ENCODE measurements around the gene TXLNB. TPM values are rescaled to one million over a fixed set of nuclear protein-coding genes. Genes with fewer than 3 reads are reported as not detected.

The TXLNB gene
- total RNA-seq, 1 experiment from 2014 or later = 0.15 TPM

GRCh38 chr6:139219271-139219729 is 72.5 kb downstream of the TXLNB start (continued):
- TF ChIP-seq FOXP4 (CRISPR knock-in tag; IDR thresholded peaks at IDR 0.05) (0 out of 2 replicates have a peak, but pooled peaks have one; percentile 16), TCF7 (CRISPR knock-in tag; IDR thresholded peaks at IDR 0.05; ENCODE audit: low read depth) (no peak), STAT6 (CRISPR knock-in tag; conservative IDR thresholded peaks at IDR 0.05; ENCODE audit: low read depth) (no peak), MLX (CRISPR knock-in tag; IDR thresholded peaks at IDR 0.05) (no peak), IRF2 (CRISPR knock-in tag; IDR thresholded peaks at IDR 0.05; ENCODE audit: borderline replicate concordance, low read depth) (no peak), ZNF219 (CRISPR knock-in tag; IDR thresholded peaks at IDR 0.05; ENCODE audit: borderline replicate concordance) (no peak), PREB (CRISPR knock-in tag; IDR thresholded peaks at IDR 0.05; ENCODE audit: borderline replicate concordance) (no peak), ZNF532 (CRISPR knock-in tag; IDR thresholded peaks at IDR 0.05; ENCODE audit: borderline replicate concordance) (no peak), USF1 (CRISPR knock-in tag; IDR thresholded peaks at IDR 0.05) (0 out of 2 replicates have a peak, but pooled peaks have one; percentile 21), TEAD4 (CRISPR knock-in tag; IDR thresholded peaks at IDR 0.05) (no peak; the same call in 1 of the 2 replicates), PRDM15 (CRISPR knock-in tag; IDR thresholded peaks at IDR 0.05) (no peak), ZMAT4 (CRISPR knock-in tag; IDR thresholded peaks at IDR 0.05) (no peak), CBFB (CRISPR knock-in tag; IDR thresholded peaks at IDR 0.05; ENCODE audit: low read depth) (no peak), ATF1 (CRISPR knock-in tag; IDR thresholded peaks at IDR 0.05) (no peak), ATF6 (CRISPR knock-in tag; IDR thresholded peaks at IDR 0.05) (no peak), ZBTB21 (CRISPR knock-in tag; IDR thresholded peaks at IDR 0.05; ENCODE audit: borderline replicate concordance) (no peak), NFATC4 (CRISPR knock-in tag; IDR thresholded peaks at IDR 0.05) (no peak), CTCF (IDR thresholded peaks at IDR 0.05) (peak; percentile 29; the same call in 1 of the 2 replicates)

All from WTC11 (cell line).